Measurements from ENCODE around the gene KDM4B. TPM values are rescaled to one million over a fixed set of nuclear protein-coding genes. Genes with fewer than 3 reads are reported as not detected.

The KDM4B gene
- total and polyA plus RNA-seq, 2 of the 8 experiments (the other 6 are each of a cell fraction or from before 2014, with no cell fraction given) = 12.0 to 31.9 TPM

- no peak overlapping the region; the same call in 1 of the 2 replicates for H3K18ac ChIP-seq (ENCODE audit: extremely low read depth, low read length)
- peaks cover 0 to 6% of the 10 kb centered on the region in 2 experiments; a peak in 1 of 4 replicates for H3K79me2 ChIP-seq (ENCODE audit: control insufficient read depth in 1 of 2, insufficient read depth in 2 of 2, low read length in 2 of 2)
- no peak overlapping the region for H3K4me2 ChIP-seq (ENCODE audit: insufficient read depth in 1 of 2, low read depth in 2 of 2, low read length in 2 of 2)
- no peaks in the 10 kb centered on the region for H3K23me2 ChIP-seq (ENCODE audit: low read depth, low read length)
- no peaks in the 10 kb centered on the region for H3K4me1 ChIP-seq (replicated peaks in 1 of 4; ENCODE audit: control insufficient read depth in 3 of 4, insufficient read depth in 4 of 4, low read length in 3 of 4)
- H3K9me3 ChIP-seq (ENCODE audit: insufficient read depth in 2 of 2, low read depth in 1 of 2, low read length in 1 of 2) = no peaks in the 10 kb centered on the region
- no peak overlapping the region for H3K56ac ChIP-seq (replicated peaks; ENCODE audit: insufficient read length, low read depth, low read length)
- H4K91ac ChIP-seq (replicated peaks; ENCODE audit: insufficient read length, low read length) = no peak overlapping the region
- H2AFZ ChIP-seq (ENCODE audit: low read length) = no peak overlapping the region
- H3K23ac ChIP-seq (ENCODE audit: insufficient read length) = no peak overlapping the region
- WGBS, 2 experiments (ENCODE audit: extremely low coverage in 1 of 2, insufficient coverage in 1 of 2, insufficient read length in 1 of 2, insufficient replicate concordance in 2 of 2, low coverage in 1 of 2, low lambda C conversion rate in 2 of 2, missing lambda C conversion rate in 1 of 2) = 77% methylated on average over 10 of the region's 14 CpGs; no CpG with 5 or more reads in 1 of the 2 experiments
- 0 out of 2 replicates have a peak overlapping the region, but pooled peaks have one; percentile 44 for H2BK5ac ChIP-seq (ENCODE audit: low read depth, low read length)
- H2AK5ac ChIP-seq (ENCODE audit: low read depth, low read length) = no peak overlapping the region
- no peak overlapping the region for H3K14ac ChIP-seq (ENCODE audit: insufficient read length)
- H2BK15ac ChIP-seq (ENCODE audit: low read length) = no peak overlapping the region
- no peak overlapping the region for H3K9ac ChIP-seq (replicated peaks in 1 of 4; ENCODE audit: extremely low read depth in 1 of 4, low read depth in 3 of 4, low read length in 3 of 4)
- ChIA-PET CTCF (ENCODE audit: partially characterized antibody) (interaction anchor here (0.7 to 6.0 kb wide), 40 partner anchors 8 to 1372 kb away, joined by 3 to 68 read pairs (median 3); no protein-coding TSS in a partner anchor), POLR2A (ENCODE audit: partially characterized antibody) (no interaction called here)
- no peak overlapping the region for H3K4me3 ChIP-seq (ENCODE audit: extremely low read depth in 1 of 4, insufficient read depth in 2 of 4, low read depth in 3 of 4, low read length in 4 of 4)
- H4K5ac ChIP-seq (ENCODE audit: insufficient read length, low read depth, low read length) = no peak overlapping the region
- DNase-seq (ENCODE audit: low read depth in 1 of 2, low spot score in 2 of 2) (peak in 1 of 2 experiments; percentile 62), FAIRE-seq (no peak)
- peaks cover 2% of the 10 kb centered on the region; the same call in 1 of the 2 replicates for H3K79me1 ChIP-seq (ENCODE audit: low read depth, low read length)
- H4K8ac ChIP-seq (ENCODE audit: extremely low read depth, insufficient read depth, low read length) = peak overlapping the region; percentile 68
- H2BK120ac ChIP-seq (replicated peaks; ENCODE audit: low read depth, low read length) = no peak overlapping the region
- peaks cover 0 to 12% of the 10 kb centered on the region in 2 experiments for H4K20me1 ChIP-seq (replicated peaks in 1 of 2; ENCODE audit: control insufficient read depth in 1 of 2, insufficient read depth in 2 of 2, low read length in 2 of 2)
- TF ChIP-seq BACH1 (IDR thresholded peaks at IDR 0.05; ENCODE audit: low read length) (peak; percentile 13; the same call in 1 of the 2 replicates), RAD21 (IDR thresholded peaks at IDR 0.05 in 1 of 2, conservative IDR thresholded peaks at IDR 0.05 in 1 of 2; ENCODE audit: low read depth in 2 of 2, low read length in 2 of 2) (peak; percentile 36 to 46), TCF12 (IDR thresholded peaks at IDR 0.05; ENCODE audit: low read depth, low read length) (no peak), JUN (IDR thresholded peaks at IDR 0.05; ENCODE audit: low read depth, low read length) (no peak)
- TF ChIP-seq, protein P1, sequence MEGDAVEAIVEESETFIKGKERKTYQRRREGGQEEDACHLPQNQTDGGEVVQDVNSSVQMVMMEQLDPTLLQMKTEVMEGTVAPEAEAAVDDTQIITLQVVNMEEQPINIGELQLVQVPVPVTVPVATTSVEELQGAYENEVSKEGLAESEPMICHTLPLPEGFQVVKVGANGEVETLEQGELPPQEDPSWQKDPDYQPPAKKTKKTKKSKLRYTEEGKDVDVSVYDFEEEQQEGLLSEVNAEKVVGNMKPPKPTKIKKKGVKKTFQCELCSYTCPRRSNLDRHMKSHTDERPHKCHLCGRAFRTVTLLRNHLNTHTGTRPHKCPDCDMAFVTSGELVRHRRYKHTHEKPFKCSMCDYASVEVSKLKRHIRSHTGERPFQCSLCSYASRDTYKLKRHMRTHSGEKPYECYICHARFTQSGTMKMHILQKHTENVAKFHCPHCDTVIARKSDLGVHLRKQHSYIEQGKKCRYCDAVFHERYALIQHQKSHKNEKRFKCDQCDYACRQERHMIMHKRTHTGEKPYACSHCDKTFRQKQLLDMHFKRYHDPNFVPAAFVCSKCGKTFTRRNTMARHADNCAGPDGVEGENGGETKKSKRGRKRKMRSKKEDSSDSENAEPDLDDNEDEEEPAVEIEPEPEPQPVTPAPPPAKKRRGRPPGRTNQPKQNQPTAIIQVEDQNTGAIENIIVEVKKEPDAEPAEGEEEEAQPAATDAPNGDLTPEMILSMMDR (IDR thresholded peaks at IDR 0.05; ENCODE audit: control extremely low read depth in 1 of 3, insufficient read depth in 1 of 3, low read depth in 1 of 3, low read length in 3 of 3) = peak; percentile 55 to 76 (median 70)
- no peak overlapping the region for H3K27ac ChIP-seq (ENCODE audit: low read depth, low read length)
- H2BK12ac ChIP-seq (ENCODE audit: low read depth, low read length) = no peak overlapping the region
- H3K36me3 ChIP-seq (ENCODE audit: control insufficient read depth in 2 of 4, insufficient read depth in 4 of 4, low read length in 3 of 4) = peaks cover 5 to 22% (median 11%) of the 10 kb centered on the region in 4 experiments; a peak in 5 of 8 replicates
- H2BK20ac ChIP-seq (ENCODE audit: low read length) = no peak overlapping the region
- no peak overlapping the region for H3K4ac ChIP-seq (replicated peaks; ENCODE audit: insufficient read length, low read depth, low read length)
- no peaks in the 10 kb centered on the region for H3K27me3 ChIP-seq (replicated peaks in 1 of 4; ENCODE audit: control insufficient read depth in 3 of 4, extremely low read depth in 1 of 4, insufficient read depth in 3 of 4, low read length in 3 of 4)
Observed at GRCh38 chr19:5038631-5039271, 69.8 kb downstream of the KDM4B start.
